Stimulated activated CD8-positive, alpha-beta memory T cell treated with anti-CD3 and anti-CD28 coated beads, Interleukin-4, amount 100 ng/mL, for 1 hour (primary cell): ENCODE measurements around the gene SLC15A1.

ENCODE experiments used
- DNase-seq, 2 donors: peaks; one replicate each; pipeline ENCODE4 v3.0.0-alpha.2; 2020; ENCODE audit warnings: low read depth in 2 of 2, low spot score in 1 of 2

Gene SLC15A1

GRCh38 chr13:98781470-98781869 lies 29.0 kb upstream of the SLC15A1 start:
- no peak for DNase-seq

GRCh38 chr13:98781045-98781444 lies 28.6 kb upstream of the SLC15A1 start:
- no peak for DNase-seq

- no peak for DNase-seq
These were observed 28.0 kb upstream of the SLC15A1 start for GRCh38 chr13:98780451-98780850.

GRCh38 chr13:98779695-98780094 lies 27.2 kb upstream of the SLC15A1 start:
- DNase-seq: no peak

- no peak for DNase-seq
These were observed 26.3 kb upstream of the SLC15A1 start for GRCh38 chr13:98778749-98779148.

GRCh38 chr13:98776644-98777043 lies 24.2 kb upstream of the SLC15A1 start:
- no peak for DNase-seq

GRCh38 chr13:98775844-98776598 lies 23.5 kb upstream of the SLC15A1 start:
- no peak for DNase-seq

GRCh38 chr13:98775386-98775785 lies 22.9 kb upstream of the SLC15A1 start:
- no peak for DNase-seq

GRCh38 chr13:98774776-98775175 lies 22.3 kb upstream of the SLC15A1 start:
- DNase-seq: no peak

GRCh38 chr13:98773921-98774320 lies 21.4 kb upstream of the SLC15A1 start:
- no peak for DNase-seq

GRCh38 chr13:98772794-98773452 lies 20.5 kb upstream of the SLC15A1 start:
- DNase-seq: no peak

GRCh38 chr13:98771838-98772611 lies 19.6 kb upstream of the SLC15A1 start:
- DNase-seq: no peak

- DNase-seq: no peak
These were observed 17.3 kb upstream of the SLC15A1 start for GRCh38 chr13:98769736-98770135.

GRCh38 chr13:98768522-98768921 lies 16.1 kb upstream of the SLC15A1 start:
- no peak for DNase-seq

GRCh38 chr13:98766697-98767096 lies 14.2 kb upstream of the SLC15A1 start:
- no peak for DNase-seq

GRCh38 chr13:98765996-98766519 lies 13.6 kb upstream of the SLC15A1 start:
- DNase-seq: no peak

- no peak for DNase-seq
These were observed 9.6 kb upstream of the SLC15A1 start for GRCh38 chr13:98761986-98762616.

GRCh38 chr13:98761126-98761985 lies 8.9 kb upstream of the SLC15A1 start:
- no peak for DNase-seq

GRCh38 chr13:98755729-98756128 lies 3.3 kb upstream of the SLC15A1 start:
- DNase-seq: no peak

GRCh38 chr13:98755116-98755515 lies 2.6 kb upstream of the SLC15A1 start:
- no peak for DNase-seq
